ENCODE measurements around the gene DCXR. TPM values are rescaled to one million over a fixed set of nuclear protein-coding genes. Genes with fewer than 3 reads are reported as not detected.

Gene DCXR
- total and polyA plus RNA-seq, 10 of the 15 experiments (the other 5 are each of a cell fraction or from before 2014, with no cell fraction given) = 12.3 to 139 (median 88.9) TPM

DNA sequence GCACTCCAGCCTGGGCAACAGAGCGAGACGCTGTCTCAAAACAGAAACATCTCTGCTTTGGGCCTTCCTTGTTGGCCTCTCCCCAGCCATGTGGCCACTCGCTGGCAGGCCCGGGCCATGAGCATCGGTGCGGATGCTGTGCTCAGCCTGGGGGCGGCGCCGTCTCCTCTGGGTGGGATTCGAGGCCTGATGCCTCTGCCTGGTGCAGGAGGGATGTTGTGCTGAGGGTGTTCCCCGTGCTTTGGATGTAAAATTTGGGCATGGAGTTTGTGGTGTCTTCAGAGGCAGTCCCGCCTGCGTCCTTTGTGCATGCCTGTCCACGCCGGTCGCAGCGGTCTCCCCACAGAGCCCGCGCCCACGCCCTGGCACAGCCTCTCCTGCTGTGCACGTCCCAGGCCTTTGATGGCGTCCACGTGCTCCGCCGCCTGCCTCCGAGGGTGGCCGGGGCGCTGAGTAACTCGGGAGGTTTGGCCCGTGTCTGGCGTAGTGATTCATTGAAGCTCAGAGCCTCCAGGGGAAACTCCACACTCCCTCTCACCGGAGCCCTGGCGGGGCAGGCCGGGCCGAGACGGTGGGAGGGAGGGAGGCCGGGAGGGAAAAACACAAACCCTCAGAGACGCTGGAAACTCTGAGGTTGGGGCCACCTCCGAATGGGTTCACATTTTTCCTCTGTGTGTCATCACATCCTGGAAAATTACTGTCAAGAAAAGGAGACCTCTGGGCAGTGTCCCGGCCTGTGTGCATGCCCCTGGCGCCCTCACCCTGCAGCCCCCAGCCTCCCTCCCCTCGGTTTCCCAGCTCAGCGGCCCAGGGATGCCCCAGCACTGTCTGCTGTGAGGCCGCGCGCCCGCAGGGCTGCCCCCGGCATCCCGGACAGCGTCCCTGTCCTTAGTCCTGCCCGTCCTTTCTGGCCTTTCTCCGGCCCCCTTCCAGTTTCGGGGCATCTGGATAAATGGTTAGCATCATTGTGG, 33.8 kb downstream of the DCXR start (continued):
- TF ChIP-seq, protein P1, sequence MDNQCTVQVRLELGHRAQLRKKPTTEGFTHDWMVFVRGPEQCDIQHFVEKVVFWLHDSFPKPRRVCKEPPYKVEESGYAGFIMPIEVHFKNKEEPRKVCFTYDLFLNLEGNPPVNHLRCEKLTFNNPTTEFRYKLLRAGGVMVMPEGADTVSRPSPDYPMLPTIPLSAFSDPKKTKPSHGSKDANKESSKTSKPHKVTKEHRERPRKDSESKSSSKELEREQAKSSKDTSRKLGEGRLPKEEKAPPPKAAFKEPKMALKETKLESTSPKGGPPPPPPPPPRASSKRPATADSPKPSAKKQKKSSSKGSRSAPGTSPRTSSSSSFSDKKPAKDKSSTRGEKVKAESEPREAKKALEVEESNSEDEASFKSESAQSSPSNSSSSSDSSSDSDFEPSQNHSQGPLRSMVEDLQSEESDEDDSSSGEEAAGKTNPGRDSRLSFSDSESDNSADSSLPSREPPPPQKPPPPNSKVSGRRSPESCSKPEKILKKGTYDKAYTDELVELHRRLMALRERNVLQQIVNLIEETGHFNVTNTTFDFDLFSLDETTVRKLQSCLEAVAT (IDR thresholded peaks at IDR 0.05) = no peak
- TF ChIP-seq, protein P2, sequence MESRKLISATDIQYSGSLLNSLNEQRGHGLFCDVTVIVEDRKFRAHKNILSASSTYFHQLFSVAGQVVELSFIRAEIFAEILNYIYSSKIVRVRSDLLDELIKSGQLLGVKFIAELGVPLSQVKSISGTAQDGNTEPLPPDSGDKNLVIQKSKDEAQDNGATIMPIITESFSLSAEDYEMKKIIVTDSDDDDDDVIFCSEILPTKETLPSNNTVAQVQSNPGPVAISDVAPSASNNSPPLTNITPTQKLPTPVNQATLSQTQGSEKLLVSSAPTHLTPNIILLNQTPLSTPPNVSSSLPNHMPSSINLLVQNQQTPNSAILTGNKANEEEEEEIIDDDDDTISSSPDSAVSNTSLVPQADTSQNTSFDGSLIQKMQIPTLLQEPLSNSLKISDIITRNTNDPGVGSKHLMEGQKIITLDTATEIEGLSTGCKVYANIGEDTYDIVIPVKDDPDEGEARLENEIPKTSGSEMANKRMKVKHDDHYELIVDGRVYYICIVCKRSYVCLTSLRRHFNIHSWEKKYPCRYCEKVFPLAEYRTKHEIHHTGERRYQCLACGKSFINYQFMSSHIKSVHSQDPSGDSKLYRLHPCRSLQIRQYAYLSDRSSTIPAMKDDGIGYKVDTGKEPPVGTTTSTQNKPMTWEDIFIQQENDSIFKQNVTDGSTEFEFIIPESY (IDR thresholded peaks at IDR 0.05) = no peak
- TF ChIP-seq, protein P3, sequence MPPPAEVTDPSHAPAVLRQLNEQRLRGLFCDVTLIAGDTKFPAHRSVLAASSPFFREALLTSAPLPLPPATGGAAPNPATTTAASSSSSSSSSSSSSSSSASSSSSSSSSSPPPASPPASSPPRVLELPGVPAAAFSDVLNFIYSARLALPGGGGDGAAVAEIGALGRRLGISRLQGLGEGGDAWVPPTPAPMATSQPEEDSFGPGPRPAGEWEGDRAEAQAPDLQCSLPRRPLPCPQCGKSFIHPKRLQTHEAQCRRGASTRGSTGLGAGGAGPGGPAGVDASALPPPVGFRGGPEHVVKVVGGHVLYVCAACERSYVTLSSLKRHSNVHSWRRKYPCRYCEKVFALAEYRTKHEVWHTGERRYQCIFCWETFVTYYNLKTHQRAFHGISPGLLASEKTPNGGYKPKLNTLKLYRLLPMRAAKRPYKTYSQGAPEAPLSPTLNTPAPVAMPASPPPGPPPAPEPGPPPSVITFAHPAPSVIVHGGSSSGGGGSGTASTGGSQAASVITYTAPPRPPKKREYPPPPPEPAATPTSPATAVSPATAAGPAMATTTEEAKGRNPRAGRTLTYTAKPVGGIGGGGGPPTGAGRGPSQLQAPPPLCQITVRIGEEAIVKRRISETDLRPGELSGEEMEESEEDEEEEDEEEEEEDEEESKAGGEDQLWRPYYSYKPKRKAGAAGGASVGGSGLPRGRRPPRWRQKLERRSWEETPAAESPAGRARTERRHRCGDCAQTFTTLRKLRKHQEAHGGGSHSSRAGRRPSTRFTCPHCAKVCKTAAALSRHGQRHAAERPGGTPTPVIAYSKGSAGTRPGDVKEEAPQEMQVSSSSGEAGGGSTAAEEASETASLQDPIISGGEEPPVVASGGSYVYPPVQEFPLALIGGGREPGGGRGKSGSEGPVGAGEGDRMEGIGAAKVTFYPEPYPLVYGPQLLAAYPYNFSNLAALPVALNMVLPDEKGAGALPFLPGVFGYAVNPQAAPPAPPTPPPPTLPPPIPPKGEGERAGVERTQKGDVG (CRISPR knock-in tag; IDR thresholded peaks at IDR 0.05) = no peak
- TF ChIP-seq TCF12 (IDR thresholded peaks at IDR 0.05; ENCODE audit: low read depth, low read length) = no peak
- no peak for TF ChIP-seq POLR2AphosphoS5 (IDR thresholded peaks at IDR 0.05; ENCODE audit: low read length)
- TF ChIP-seq, protein P4, sequence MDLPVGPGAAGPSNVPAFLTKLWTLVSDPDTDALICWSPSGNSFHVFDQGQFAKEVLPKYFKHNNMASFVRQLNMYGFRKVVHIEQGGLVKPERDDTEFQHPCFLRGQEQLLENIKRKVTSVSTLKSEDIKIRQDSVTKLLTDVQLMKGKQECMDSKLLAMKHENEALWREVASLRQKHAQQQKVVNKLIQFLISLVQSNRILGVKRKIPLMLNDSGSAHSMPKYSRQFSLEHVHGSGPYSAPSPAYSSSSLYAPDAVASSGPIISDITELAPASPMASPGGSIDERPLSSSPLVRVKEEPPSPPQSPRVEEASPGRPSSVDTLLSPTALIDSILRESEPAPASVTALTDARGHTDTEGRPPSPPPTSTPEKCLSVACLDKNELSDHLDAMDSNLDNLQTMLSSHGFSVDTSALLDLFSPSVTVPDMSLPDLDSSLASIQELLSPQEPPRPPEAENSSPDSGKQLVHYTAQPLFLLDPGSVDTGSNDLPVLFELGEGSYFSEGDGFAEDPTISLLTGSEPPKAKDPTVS (IDR thresholded peaks at IDR 0.05; ENCODE audit: low read depth, low read length) = no peak
- TF ChIP-seq, protein P5, sequence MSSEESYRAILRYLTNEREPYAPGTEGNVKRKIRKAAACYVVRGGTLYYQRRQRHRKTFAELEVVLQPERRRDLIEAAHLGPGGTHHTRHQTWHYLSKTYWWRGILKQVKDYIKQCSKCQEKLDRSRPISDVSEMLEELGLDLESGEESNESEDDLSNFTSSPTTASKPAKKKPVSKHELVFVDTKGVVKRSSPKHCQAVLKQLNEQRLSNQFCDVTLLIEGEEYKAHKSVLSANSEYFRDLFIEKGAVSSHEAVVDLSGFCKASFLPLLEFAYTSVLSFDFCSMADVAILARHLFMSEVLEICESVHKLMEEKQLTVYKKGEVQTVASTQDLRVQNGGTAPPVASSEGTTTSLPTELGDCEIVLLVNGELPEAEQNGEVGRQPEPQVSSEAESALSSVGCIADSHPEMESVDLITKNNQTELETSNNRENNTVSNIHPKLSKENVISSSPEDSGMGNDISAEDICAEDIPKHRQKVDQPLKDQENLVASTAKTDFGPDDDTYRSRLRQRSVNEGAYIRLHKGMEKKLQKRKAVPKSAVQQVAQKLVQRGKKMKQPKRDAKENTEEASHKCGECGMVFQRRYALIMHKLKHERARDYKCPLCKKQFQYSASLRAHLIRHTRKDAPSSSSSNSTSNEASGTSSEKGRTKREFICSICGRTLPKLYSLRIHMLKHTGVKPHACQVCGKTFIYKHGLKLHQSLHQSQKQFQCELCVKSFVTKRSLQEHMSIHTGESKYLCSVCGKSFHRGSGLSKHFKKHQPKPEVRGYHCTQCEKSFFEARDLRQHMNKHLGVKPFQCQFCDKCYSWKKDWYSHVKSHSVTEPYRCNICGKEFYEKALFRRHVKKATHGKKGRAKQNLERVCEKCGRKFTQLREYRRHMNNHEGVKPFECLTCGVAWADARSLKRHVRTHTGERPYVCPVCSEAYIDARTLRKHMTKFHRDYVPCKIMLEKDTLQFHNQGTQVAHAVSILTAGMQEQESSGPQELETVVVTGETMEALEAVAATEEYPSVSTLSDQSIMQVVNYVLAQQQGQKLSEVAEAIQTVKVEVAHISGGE (CRISPR knock-in tag; IDR thresholded peaks at IDR 0.05) = no peak
